Retinal pigment epithelial cell (primary cell): Measurements from ENCODE around the gene CFAP100.

ENCODE experiments used
- DNase-seq: peaks from one replicate; pipeline ENCODE4 v3.0.0-alpha.2; 2010; ENCODE audit warnings: low read depth
- H3K4me3 ChIP-seq: 2 replicates; pipeline ENCODE4 v1.5.1; 2011; ENCODE audit warnings: mild to moderate bottlenecking, low read length, control low read depth, moderate library complexity
- TF ChIP-seq, protein P1 (sequence below): conservative IDR thresholded peaks from 2 replicates; pipeline ENCODE4 v1.5.1; 2011; ENCODE audit warnings: low read depth, low read length, control low read depth, inconsistent platforms

CFAP100 gene

DNA sequence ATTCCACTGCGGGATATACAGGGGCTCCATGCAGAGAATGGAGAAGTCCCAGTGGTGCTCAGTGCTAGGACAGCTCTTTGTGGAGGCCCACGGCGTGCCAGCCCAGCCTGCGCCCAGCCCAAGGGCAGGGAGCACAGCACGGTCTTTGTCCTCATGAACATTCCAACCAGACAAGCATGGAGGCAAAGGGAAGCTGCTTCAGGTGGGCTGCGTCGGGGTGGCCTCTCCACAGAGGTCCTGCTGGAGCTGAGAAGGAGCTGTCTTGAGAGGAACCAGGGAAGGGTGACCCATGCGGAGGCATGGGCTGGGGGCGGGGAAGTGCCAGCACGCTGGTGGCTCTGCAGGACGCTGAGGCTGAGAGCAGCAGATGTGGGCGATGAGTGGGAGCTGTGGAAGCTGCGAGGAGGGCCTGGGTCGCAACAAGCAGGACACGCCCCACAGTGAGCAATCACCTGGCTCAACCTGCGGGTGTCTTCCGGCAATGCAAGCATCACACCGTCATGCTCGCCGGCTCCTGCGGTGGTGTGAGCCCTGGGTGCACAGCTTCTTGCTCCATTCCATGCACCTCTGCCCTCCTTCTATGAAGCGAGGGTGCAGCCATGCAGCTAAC, 23.5 kb upstream of the CFAP100 start:
- DNase-seq, result no peak
- no peak overlapping the region for H3K4me3 ChIP-seq
- TF ChIP-seq, protein P1, sequence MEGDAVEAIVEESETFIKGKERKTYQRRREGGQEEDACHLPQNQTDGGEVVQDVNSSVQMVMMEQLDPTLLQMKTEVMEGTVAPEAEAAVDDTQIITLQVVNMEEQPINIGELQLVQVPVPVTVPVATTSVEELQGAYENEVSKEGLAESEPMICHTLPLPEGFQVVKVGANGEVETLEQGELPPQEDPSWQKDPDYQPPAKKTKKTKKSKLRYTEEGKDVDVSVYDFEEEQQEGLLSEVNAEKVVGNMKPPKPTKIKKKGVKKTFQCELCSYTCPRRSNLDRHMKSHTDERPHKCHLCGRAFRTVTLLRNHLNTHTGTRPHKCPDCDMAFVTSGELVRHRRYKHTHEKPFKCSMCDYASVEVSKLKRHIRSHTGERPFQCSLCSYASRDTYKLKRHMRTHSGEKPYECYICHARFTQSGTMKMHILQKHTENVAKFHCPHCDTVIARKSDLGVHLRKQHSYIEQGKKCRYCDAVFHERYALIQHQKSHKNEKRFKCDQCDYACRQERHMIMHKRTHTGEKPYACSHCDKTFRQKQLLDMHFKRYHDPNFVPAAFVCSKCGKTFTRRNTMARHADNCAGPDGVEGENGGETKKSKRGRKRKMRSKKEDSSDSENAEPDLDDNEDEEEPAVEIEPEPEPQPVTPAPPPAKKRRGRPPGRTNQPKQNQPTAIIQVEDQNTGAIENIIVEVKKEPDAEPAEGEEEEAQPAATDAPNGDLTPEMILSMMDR, result no peak

DNA sequence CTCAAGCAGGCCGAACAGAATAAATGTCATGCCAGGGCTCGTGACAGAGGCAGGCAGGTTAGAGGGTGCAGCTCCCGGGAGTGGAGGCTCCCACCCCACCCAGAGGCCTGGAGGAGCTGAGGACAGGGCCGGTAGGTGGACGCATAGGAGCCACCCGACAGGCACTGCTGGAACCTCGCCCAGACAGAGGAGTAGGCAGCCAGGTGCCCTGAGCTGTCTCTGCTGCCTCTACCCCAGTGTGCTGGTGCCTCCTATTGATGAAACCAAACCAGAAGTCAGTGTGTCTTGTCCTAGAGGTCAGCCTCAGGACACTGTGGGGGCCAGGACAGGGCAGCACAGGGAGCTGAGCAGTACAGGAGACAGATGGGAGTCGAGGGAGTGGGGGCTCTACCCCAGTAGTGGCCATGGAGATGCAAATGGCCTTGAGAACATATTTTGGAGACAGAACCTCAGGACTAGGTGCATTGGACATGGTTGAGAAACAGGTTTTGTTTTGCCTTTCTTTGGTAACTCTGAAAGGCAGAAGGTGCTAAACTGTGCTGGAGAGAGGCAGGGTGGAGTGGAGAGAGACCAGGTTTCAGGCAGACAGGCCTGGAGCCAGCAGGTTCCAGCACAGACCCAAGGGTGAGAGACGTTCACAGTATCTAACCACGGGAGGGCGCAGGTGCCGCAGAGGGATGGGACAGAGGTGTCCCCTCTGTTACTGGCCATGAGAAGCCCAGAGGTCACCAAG, 22.1 kb upstream of the CFAP100 start:
- H3K4me3 ChIP-seq, result no peak overlapping the region
- TF ChIP-seq, protein P1, result no peak
- no peak for DNase-seq

DNA sequence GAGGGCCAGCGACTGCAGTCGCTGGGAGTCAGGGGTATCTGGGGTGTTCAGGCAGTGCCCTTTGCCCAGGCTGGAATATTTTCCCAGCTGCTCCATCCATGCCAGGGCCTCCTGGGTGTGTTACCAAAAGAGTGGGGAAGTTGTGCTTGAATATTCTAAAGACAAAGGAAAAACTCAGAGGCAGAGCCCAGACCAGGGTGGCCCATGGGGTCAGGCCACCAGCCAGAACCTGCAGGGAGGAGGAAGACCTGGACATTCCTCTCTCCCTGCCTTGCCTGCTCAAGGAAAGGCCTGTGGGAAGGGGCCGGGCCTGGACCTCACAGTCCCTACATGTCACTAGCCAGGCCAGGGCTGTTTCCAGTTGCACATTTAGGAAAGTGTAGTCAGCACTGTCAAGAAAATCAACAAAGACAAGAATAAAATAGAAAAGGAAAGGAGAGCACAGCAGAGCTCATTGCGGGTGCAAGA, 21.5 kb upstream of the CFAP100 start:
- no peak for DNase-seq
- TF ChIP-seq, protein P1, result no peak
- H3K4me3 ChIP-seq, result no peak overlapping the region

DNA sequence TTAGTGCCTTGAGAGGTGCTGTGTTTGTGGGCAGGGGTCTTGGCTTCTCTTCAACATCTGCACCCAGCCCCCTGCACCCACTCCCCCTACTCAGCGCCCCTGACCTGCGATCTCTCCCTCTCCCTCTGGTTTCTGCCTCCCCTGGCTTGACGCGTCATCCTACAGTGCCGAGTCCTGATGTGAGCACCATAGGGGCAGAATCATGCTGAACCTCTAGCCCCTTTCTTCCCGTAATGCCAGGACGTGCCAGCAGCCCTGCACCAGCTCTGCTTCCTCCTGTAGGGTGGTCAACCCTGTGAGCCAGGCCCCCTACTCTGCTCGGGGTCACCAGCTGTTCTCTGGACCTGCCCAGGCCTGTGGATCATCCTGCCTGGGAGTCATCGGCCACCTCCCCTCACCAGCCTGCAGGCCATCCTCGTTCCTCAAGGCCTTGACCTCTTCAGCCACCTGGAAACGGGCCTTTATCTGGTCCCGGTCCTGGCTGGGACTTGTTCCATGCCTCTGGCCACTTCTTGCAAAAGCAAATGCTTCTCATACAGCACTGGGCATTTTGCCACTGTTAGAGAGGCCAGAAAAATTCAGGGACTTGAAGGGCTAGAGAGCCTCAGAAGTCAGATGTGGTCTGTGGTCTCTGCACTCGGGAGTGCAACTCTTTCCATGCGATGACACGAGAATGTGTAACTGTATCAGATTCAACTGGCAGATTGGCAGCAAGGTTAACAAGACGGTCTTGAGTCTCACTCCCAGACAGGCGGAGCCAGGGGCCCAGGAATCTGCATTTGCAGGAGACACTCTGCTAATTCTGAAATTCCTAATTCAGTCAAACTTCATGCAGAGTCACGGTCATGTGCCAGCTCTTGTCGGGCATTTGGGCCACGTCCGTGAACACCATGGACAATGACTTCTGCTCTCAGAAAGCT, 20.8 kb upstream of the CFAP100 start:
- TF ChIP-seq, protein P1, result no peak
- no peak for DNase-seq
- H3K4me3 ChIP-seq, result no peak overlapping the region

DNA sequence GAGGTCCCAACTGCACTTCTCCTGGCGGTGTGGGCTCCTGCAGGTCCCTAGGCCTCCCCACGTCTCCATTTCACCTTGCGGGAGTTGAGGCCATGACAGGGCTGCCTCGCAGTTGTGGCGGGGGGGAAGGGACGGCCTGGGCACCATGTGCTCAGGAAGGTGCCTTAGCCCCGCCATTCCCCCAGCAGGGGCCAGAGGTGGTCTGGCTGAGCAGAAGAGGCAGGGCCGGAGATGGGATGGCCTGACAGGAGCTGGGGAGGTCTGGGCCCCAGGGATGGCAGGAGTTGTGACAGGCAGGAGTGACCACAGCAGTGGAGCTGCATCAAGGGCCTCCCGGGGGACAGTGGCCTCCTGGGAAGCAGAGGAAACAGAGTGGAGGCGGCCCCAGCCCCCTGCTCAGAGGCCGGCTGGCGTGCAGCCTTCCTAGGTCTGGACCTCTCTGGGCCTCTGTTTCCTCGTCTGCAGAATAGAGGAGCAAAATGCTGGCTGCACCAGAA, 18.8 kb upstream of the CFAP100 start:
- no peak overlapping the region for H3K4me3 ChIP-seq
- DNase-seq, result no peak
- TF ChIP-seq, protein P1, result no peak

DNA sequence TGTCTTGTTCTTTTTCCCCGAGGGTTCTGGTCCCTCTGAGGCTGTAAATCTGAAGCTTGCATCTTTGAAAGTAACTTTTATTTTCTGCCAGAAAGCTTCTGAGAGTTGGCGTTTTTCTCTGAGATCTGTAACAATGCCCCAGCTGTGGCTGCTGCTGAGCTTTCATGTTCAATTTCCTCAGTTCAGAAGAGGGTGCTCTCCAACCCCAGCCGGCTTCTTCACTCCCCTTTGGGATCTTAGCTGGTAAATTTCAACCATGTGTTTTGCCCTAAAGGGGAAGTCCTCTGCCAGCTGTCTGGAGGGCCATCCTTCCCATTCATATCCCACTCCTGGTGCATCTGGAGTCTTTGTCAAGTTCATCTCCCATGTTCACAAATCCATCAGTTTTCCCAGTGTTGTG, 18.3 kb upstream of the CFAP100 start:
- DNase-seq, result no peak
- H3K4me3 ChIP-seq, result no peak overlapping the region
- TF ChIP-seq, protein P1, result no peak
